DND-41 (cell line): ENCODE results near the gene CHST14.
A peak's percentile ranks its signal among the peaks of the same experiment; 100 is the strongest.

Experiments used
- ATAC-seq: fragments of 200-7000 bp; cut with Tn5 transposase; 3 replicates; pipeline ENCODE4 v1.9.1; 2021; ENCODE audit warnings: low read depth; ENCODE audit not compliant: insufficient read depth
- DNase-seq: peaks from one replicate; pipeline ENCODE4 v3.0.0-alpha.2; 2020
- H2AFZ ChIP-seq: 2 replicates; pipeline ENCODE4 v1.6.0; 2012; ENCODE audit warnings: low read depth, low read length
- H3K27ac ChIP-seq: 2 replicates; pipeline ENCODE4 v1.5.1; 2012; ENCODE audit warnings: low read length, inconsistent platforms
- H3K27me3 ChIP-seq: fragments of 200-600 bp; sonication (generic); 2 replicates; pipeline ENCODE4 v1.6.0; 2012; ENCODE audit warnings: low read length, mild to moderate bottlenecking, inconsistent platforms; ENCODE audit not compliant: insufficient read depth, poor library complexity
- H3K36me3 ChIP-seq: 2 replicates; pipeline ENCODE4 v1.5.1; 2012; ENCODE audit warnings: low read length, inconsistent platforms; ENCODE audit not compliant: insufficient read depth
- H3K4me1 ChIP-seq: 2 replicates; pipeline ENCODE4 v1.5.1; 2012; ENCODE audit warnings: mild to moderate bottlenecking, low read length; ENCODE audit not compliant: insufficient read depth
- H3K4me2 ChIP-seq: 2 replicates; pipeline ENCODE4 v1.6.0; 2012; ENCODE audit warnings: mild to moderate bottlenecking, moderate library complexity, low read length, inconsistent platforms; ENCODE audit not compliant: insufficient read depth
- H3K4me3 ChIP-seq, 2 experiments: fragments of 200-600 bp in 1 of 2; shearing (Covaris generic) in 1 of 2; 2 replicates each; pipeline ENCODE4 v1.5.1; 2012 to 2016; ENCODE audit warnings: inconsistent platforms in 2 of 2, low read length in 2 of 2, mild to moderate bottlenecking in 2 of 2, low read depth in 1 of 2, moderate library complexity in 1 of 2
- H3K79me2 ChIP-seq: 2 replicates; pipeline ENCODE4 v1.6.0; 2012; ENCODE audit warnings: low read length, inconsistent platforms; ENCODE audit not compliant: insufficient read depth
- H3K9ac ChIP-seq: 2 replicates; pipeline ENCODE4 v1.6.0; 2012; ENCODE audit warnings: low read depth, mild to moderate bottlenecking, inconsistent platforms, low read length, moderate library complexity
- H3K9me3 ChIP-seq: 2 replicates; pipeline ENCODE4 v1.5.1; 2012; ENCODE audit warnings: low read length, moderate library complexity, mild to moderate bottlenecking, inconsistent platforms; ENCODE audit not compliant: insufficient read depth, severe bottlenecking
- H4K20me1 ChIP-seq: 2 replicates; pipeline ENCODE4 v1.6.0; 2012; ENCODE audit warnings: low read length; ENCODE audit not compliant: insufficient read depth
- EZH2 ChIP-seq: IDR thresholded peaks from 3 replicates; pipeline ENCODE4 v1.6.1; 2012; ENCODE audit warnings: borderline replicate concordance, low read depth, mild to moderate bottlenecking, moderate library complexity, low read length, inconsistent platforms; ENCODE audit not compliant: severe bottlenecking
- TF ChIP-seq, protein P1 (sequence below): IDR thresholded peaks from 2 replicates; pipeline ENCODE4 v1.5.1; 2012; ENCODE audit warnings: borderline replicate concordance, low read length, moderate library complexity, mild to moderate bottlenecking; ENCODE audit not compliant: poor library complexity, severe bottlenecking; ENCODE audit errors: extremely low read depth

CHST14 gene

DNA sequence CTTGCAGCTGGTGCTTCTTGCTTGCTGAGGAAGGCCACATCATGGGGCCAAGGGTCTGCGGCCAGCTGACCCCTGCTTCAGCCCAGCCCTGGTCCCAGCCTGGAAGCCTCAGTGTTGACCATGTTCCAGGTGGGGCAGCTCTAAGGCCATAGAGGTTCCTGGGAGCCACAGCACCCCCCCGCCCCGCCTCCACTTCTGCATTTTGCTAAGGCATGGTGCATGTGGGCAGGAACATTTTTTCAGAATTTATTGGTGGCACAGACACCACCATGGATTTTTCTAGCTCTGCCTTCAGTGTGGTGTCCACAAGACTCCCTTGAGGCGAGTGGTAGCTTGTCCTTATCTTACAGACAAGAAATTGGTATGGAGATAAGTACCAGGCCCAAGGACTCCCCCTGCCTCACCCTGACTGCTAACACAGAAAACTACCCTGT is 1.9 kb upstream of the CHST14 start:
- no peak overlapping the region for H2AFZ ChIP-seq
- no peak overlapping the region for H3K4me2 ChIP-seq
- H3K79me2 ChIP-seq, result peaks cover 7% of the 10 kb centered on the region
- H3K4me3 ChIP-seq, result no peak overlapping the region
- no peaks in the 10 kb centered on the region for H3K27me3 ChIP-seq
- TF ChIP-seq EZH2, result no peak
- TF ChIP-seq, protein P1, sequence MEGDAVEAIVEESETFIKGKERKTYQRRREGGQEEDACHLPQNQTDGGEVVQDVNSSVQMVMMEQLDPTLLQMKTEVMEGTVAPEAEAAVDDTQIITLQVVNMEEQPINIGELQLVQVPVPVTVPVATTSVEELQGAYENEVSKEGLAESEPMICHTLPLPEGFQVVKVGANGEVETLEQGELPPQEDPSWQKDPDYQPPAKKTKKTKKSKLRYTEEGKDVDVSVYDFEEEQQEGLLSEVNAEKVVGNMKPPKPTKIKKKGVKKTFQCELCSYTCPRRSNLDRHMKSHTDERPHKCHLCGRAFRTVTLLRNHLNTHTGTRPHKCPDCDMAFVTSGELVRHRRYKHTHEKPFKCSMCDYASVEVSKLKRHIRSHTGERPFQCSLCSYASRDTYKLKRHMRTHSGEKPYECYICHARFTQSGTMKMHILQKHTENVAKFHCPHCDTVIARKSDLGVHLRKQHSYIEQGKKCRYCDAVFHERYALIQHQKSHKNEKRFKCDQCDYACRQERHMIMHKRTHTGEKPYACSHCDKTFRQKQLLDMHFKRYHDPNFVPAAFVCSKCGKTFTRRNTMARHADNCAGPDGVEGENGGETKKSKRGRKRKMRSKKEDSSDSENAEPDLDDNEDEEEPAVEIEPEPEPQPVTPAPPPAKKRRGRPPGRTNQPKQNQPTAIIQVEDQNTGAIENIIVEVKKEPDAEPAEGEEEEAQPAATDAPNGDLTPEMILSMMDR, result no peak
- H3K9ac ChIP-seq, result no peak overlapping the region
- peaks cover 3% of the 10 kb centered on the region; the same call in 1 of the 2 replicates for H4K20me1 ChIP-seq
- DNase-seq (no peak), ATAC-seq (no peak)
- no peaks in the 10 kb centered on the region for H3K9me3 ChIP-seq
- peaks cover 25% of the 10 kb centered on the region for H3K4me1 ChIP-seq
- H3K36me3 ChIP-seq, result peaks cover 33% of the 10 kb centered on the region
- no peak overlapping the region for H3K27ac ChIP-seq

DNA sequence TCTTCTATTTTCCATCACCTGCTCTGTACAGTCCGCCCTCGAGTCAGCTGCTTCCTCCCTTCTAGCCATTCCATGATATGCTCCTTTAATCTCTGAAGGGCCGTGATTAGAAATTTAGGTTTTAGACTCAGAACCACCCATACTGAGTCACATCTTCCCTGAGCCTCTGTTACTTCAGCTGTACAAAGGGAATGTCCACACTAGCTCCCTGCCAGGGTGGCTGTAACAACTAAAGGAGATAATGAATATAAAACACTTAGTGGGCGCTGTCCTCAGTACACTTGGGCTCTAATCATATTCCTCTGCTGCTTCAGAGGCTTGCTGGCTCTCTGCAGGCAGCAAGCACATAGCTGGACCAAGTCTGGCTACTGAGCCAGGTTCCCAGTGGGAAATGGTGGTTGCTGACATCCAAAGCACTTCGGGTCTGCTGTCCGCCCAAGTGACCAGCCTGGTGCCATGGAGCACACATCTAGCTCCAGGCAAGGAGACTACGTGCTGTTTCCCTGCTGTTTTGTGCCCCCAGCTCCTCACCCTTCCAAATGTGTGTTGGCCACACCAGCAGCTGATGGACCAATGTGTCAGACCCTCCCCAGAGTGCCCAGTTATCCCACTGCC is 901 bp upstream of the CHST14 start:
- Histone ChIP-seq H3K9ac (peak overlapping the region; percentile 65), H2AFZ (peak overlapping the region; percentile 89), H3K4me3 (peak overlapping the region in 1 of 2 experiments; percentile 62; a peak in 2 of 4 replicates), H3K9me3 (no peaks in the 10 kb centered on the region), H3K27ac (peak overlapping the region; percentile 88), H3K79me2 (peaks cover 7% of the 10 kb centered on the region), H4K20me1 (no peaks in the 10 kb centered on the region), H3K36me3 (peaks cover 23% of the 10 kb centered on the region), H3K4me1 (peaks cover 25% of the 10 kb centered on the region), H3K4me2 (peak overlapping the region; percentile 88), H3K27me3 (no peaks in the 10 kb centered on the region)
- no peak for TF ChIP-seq EZH2
- TF ChIP-seq, protein P1, result no peak
- ATAC-seq, result no peak
- no peak for DNase-seq

- H3K9me3 ChIP-seq, result no peaks in the 10 kb centered on the region
- peak overlapping the region; percentile 74 for H3K4me2 ChIP-seq
- no peaks in the 10 kb centered on the region for H3K27me3 ChIP-seq
- peak overlapping the region; percentile 48; the same call in 1 of the 2 replicates for H2AFZ ChIP-seq
- H3K27ac ChIP-seq, result peak overlapping the region; percentile 24
- ATAC-seq (peak; percentile 66), DNase-seq (no peak)
- H3K79me2 ChIP-seq, result peaks cover 7% of the 10 kb centered on the region
- TF ChIP-seq EZH2, result no peak
- TF ChIP-seq, protein P1, result no peak
- peak overlapping the region; percentile 8 to 62; a peak in 3 of 4 replicates for H3K4me3 ChIP-seq
- peak overlapping the region; percentile 65 for H3K9ac ChIP-seq
- H3K36me3 ChIP-seq, result peaks cover 11% of the 10 kb centered on the region
- H3K4me1 ChIP-seq, result peaks cover 25% of the 10 kb centered on the region
- H4K20me1 ChIP-seq, result no peaks in the 10 kb centered on the region
Observed at GRCh38 chr15:40471105-40471807, 472 bp downstream of the CHST14 start.
